Erythroblast (primary cell): Measurements from ENCODE around the gene ZNF438.

Experiments
- GATA1 ChIP-seq: IDR thresholded peaks from 2 replicates; pipeline ENCODE4 v1.6.1; 2011; ENCODE audit warnings: low read depth, mild to moderate bottlenecking, control low read depth, low read length, moderate library complexity
- POLR2A ChIP-seq: IDR thresholded peaks from 2 replicates; pipeline ENCODE4 v1.6.1; 2011; ENCODE audit warnings: mild to moderate bottlenecking, low read length

DNA sequence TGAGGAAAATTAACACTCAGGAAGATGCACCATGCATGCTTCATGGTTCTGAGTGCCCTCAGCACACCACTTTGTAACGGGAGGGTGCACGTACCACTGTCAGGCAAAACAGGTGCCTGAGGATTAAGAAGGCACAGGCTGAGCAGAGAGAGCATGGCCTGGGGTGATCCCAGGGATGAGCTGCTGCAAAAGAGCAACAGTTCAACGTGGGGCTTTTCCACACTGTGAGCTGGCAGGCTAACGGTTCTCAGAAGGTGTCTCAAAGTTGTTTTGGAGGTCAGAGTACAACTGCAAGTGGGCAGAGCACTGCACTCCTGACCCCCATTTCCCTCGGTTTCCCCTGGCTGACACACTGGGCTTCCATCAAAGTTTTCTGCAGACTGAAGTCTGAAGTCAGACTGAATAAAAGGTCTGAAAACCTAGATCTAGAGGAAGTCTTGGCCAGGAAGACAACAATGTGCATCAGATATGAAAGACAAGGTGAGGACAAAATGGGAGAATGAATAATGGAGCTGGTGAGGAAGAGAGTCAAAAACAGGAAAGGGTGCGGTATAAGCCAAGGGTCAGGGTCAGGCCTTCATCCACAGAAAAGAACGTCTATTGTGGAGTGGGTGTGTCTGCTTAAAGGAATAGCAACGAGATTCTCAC is 20.5 kb downstream of the ZNF438 start:
- TF ChIP-seq POLR2A (no peak), GATA1 (no peak)
